Thoracic aorta (tissue), 2 donors: ENCODE results near the gene MAPT. TPM values are rescaled to one million over a fixed set of nuclear protein-coding genes. Genes with fewer than 3 reads are reported as not detected.

Experiments used
- ATAC-seq: fragments of 150-250 bp; one replicate; pipeline ENCODE4 v1.8.0; 2017; ENCODE audit warnings: low read depth; ENCODE audit not compliant: insufficient number of reproducible peaks, low FRiP score
- DNase-seq: peaks from one replicate; pipeline ENCODE4 v3.0.0-alpha.2; 2020; ENCODE audit warnings: low spot score
- H3K27ac ChIP-seq, 2 donors: fragments of 200-600 bp; sonication (generic); 1 replicate in 1 of 2; 2 replicates in 1 of 2; pipeline ENCODE4 v1.5.1; 2016; ENCODE audit warnings: mild to moderate bottlenecking in 2 of 2, moderate library complexity in 2 of 2
- H3K27me3 ChIP-seq: fragments of 200-600 bp; sonication (generic); replicated peaks from 2 replicates; pipeline ENCODE4 v1.6.0; 2016; ENCODE audit warnings: mild to moderate bottlenecking; ENCODE audit not compliant: insufficient read depth
- H3K36me3 ChIP-seq: fragments of 200-600 bp; sonication (generic); one replicate; pipeline ENCODE4 v1.5.1; 2016
- H3K4me1 ChIP-seq, 2 donors: fragments of 200-600 bp; sonication (generic); 1 replicate in 1 of 2; 2 replicates in 1 of 2; pipeline versions ENCODE4 v1.5.1 to v1.6.0; 2016; ENCODE audit warnings: low read depth in 2 of 2, mild to moderate bottlenecking in 1 of 2; ENCODE audit not compliant: control insufficient read depth in 1 of 2
- H3K4me3 ChIP-seq: fragments of 200-600 bp; sonication (generic); 2 replicates; pipeline ENCODE4 v1.5.1; 2016; ENCODE audit warnings: mild to moderate bottlenecking
- H3K9me3 ChIP-seq: fragments of 200-600 bp; sonication (generic); 2 replicates; pipeline ENCODE4 v1.5.1; 2016
- total RNA-seq, 2 donors: library from RNA; depleted of rRNA; stranded (reverse); fragments of >200 nt; gene quantifications; one replicate each; pipeline versions ENCODE4 v1.1.0 to v1.2.3, GENCODE V29; 2016
- TF ChIP-seq, protein P1 (sequence below): fragments of 200-600 bp; sonication (generic); IDR thresholded peaks from one replicate; pipeline ENCODE4 v1.5.1; 2019; ENCODE audit warnings: antibody characterized with exemption

Gene MAPT
- total RNA-seq, 2 donors from 2014 or later, result 3.1 to 4.6 TPM

DNA sequence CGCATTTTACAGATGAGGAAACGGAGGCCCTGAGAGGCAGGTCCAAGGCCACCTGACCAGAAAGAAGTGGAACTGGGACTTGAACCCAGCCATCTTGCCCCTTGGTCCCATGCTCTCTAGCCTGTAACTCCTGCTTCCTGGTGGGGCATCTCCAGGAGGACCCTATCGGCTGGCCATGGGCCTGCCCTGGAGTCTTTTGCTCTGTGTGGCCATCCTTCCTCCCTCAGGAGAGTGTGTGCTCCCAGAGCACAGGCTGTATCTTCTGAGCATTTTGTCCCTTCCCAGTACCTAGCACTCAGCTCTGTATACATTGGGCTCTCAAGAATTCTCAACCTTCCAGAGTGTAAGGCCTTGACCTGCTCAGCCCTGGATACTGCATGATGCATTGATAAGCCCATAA lies 76.3 kb downstream of the MAPT start:
- no peaks in the 10 kb centered on the region for H3K4me1 ChIP-seq
- TF ChIP-seq, protein P1, sequence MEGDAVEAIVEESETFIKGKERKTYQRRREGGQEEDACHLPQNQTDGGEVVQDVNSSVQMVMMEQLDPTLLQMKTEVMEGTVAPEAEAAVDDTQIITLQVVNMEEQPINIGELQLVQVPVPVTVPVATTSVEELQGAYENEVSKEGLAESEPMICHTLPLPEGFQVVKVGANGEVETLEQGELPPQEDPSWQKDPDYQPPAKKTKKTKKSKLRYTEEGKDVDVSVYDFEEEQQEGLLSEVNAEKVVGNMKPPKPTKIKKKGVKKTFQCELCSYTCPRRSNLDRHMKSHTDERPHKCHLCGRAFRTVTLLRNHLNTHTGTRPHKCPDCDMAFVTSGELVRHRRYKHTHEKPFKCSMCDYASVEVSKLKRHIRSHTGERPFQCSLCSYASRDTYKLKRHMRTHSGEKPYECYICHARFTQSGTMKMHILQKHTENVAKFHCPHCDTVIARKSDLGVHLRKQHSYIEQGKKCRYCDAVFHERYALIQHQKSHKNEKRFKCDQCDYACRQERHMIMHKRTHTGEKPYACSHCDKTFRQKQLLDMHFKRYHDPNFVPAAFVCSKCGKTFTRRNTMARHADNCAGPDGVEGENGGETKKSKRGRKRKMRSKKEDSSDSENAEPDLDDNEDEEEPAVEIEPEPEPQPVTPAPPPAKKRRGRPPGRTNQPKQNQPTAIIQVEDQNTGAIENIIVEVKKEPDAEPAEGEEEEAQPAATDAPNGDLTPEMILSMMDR, result no peak
- no peaks in the 10 kb centered on the region for H3K9me3 ChIP-seq
- DNase-seq, result no peak
- H3K27ac ChIP-seq, result no peak overlapping the region
- H3K36me3 ChIP-seq, result no peaks in the 10 kb centered on the region
- H3K4me3 ChIP-seq, result no peak overlapping the region
- H3K27me3 ChIP-seq, result no peaks in the 10 kb centered on the region
- no peak for ATAC-seq

DNA sequence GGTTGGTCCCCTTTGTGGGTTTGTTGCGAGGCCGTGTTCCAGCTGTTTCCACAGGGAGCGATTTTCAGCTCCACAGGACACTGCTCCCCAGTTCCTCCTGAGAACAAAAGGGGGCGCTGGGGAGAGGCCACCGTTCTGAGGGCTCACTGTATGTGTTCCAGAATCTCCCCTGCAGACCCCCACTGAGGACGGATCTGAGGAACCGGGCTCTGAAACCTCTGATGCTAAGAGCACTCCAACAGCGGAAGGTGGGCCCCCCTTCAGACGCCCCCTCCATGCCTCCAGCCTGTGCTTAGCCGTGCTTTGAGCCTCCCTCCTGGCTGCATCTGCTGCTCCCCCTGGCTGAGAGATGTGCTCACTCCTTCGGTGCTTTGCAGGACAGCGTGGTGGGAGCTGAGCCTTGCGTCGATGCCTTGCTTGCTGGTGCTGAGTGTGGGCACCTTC lies 77.4 kb downstream of the MAPT start:
- no peaks in the 10 kb centered on the region for H3K9me3 ChIP-seq
- H3K4me1 ChIP-seq, result no peaks in the 10 kb centered on the region
- H3K27me3 ChIP-seq, result no peaks in the 10 kb centered on the region
- no peak for DNase-seq
- H3K4me3 ChIP-seq, result no peak overlapping the region
- no peak for ATAC-seq
- H3K27ac ChIP-seq, result no peak overlapping the region
- H3K36me3 ChIP-seq, result no peaks in the 10 kb centered on the region
- TF ChIP-seq, protein P1, result no peak

DNA sequence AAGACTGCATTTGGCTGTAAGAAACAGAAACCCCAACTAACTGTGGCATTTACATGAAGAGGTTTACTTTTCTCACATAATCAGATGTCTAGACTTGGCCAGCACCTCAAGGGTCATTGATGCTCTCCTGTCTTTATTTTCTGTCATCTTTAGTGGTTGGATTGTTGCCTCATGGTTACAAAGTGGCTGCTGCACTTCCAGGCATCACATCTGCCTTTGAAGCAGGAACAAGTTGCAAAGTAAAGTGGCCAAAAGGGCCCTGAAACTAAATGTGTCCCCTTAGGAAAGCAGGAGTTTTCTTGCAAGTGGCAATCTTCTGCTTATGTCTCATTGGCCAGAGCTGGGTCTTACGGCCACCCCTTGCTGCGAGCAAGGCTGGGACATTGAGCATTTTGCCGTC lies 78.2 kb downstream of the MAPT start:
- Histone ChIP-seq H3K4me3 (no peak overlapping the region), H3K9me3 (no peaks in the 10 kb centered on the region), H3K4me1 (no peaks in the 10 kb centered on the region), H3K27ac (no peak overlapping the region), H3K27me3 (no peaks in the 10 kb centered on the region), H3K36me3 (no peaks in the 10 kb centered on the region)
- ATAC-seq, result no peak
- DNase-seq, result no peak
- TF ChIP-seq, protein P1, result no peak

DNA sequence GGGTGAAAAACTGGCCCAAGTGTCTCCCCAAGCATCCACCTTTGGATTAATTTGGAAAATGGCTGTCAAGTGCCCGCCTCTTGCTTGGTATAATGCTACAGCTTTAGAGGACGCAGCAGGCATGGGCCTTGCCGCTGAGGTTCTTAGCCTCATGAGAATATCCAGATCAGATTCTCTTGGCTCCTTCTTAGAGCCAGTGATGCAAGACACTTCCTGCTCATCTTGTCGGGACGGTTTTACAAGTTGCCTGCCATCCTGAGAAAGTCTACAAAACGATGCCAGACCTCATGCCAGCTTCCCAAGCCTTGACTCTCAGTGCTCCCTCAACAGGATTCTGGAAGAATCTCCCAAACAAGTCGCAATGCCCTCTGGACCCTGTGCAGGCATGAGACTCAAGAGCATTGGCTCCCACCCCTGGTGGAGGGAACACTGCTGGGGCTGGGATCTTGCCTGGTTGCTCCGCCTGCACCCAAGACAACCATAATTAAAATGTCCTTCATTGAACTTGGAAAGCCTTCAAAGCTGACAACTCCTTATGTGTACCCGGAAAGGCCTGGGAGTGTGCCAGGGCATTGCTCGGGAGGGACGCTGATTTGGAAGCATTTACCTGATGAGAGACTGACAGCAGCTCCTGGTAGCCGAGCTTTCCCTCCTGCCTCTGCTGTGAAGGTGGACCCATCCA lies 78.9 kb downstream of the MAPT start:
- Histone ChIP-seq H3K9me3 (no peaks in the 10 kb centered on the region), H3K27me3 (no peaks in the 10 kb centered on the region), H3K4me1 (no peaks in the 10 kb centered on the region), H3K27ac (no peak overlapping the region), H3K36me3 (no peaks in the 10 kb centered on the region), H3K4me3 (no peak overlapping the region)
- TF ChIP-seq, protein P1, result no peak
- DNase-seq (no peak), ATAC-seq (no peak)

DNA sequence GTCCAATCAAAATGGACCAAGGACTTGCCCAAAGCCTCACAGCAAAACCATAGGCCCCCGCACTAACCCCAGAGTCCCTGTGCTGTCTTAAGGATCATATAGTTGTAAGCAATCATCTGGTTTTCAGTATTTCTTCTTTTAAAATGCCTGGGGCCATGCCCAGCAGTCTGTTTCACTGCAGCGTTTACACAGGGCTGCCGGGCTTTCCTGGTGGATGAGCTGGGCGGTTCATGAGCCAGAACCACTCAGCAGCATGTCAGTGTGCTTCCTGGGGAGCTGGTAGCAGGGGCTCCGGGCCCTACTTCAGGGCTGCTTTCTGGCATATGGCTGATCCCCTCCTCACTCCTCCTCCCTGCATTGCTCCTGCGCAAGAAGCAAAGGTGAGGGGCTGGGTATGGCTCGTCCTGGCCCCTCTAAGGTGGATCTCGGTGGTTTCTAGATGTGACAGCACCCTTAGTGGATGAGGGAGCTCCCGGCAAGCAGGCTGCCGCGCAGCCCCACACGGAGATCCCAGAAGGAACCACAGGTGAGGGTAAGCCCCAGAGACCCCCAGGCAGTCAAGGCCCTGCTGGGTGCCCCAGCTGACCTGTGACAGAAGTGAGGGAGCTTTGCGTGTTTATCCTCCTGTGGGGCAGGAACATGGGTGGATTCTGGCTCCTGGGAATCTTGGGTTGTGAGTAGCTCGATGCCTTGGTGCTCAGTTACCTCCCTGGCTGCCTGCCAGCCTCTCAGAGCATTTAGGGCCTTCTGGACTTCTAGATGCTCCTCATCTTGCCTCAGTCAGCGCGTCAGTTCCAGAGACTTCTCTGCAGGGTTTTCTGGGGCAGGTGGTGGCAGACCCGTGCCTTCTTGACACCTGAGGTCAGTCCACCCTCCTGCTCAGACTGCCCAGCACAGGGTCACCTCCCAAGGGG lies 79.8 kb downstream of the MAPT start:
- DNase-seq (no peak), ATAC-seq (no peak)
- no peak overlapping the region for H3K27ac ChIP-seq

More for the DNA sequence above, 79.8 kb downstream of the MAPT start:
- TF ChIP-seq, protein P1, result no peak
- Histone ChIP-seq H3K36me3 (no peaks in the 10 kb centered on the region), H3K27me3 (no peaks in the 10 kb centered on the region), H3K4me1 (no peaks in the 10 kb centered on the region), H3K9me3 (no peaks in the 10 kb centered on the region), H3K4me3 (no peak overlapping the region)
